GM18505 (cell line): ENCODE measurements around the gene USP20.
"Not testable (repeated sequence)": the region's sequence is repeated elsewhere in the genome, so short reads cannot be mapped to it uniquely, and the experiment has no call there.

Source experiments
- ATAC-seq: cut with Tn5 transposase; IDR thresholded peaks from one replicate; pipeline ENCODE4 v1.9.1; 2021; ENCODE audit not compliant: unreplicated experiment
- POLR2A ChIP-seq: IDR thresholded peaks from 4 replicates; pipeline ENCODE4 v1.6.1; 2011; ENCODE audit warnings: borderline replicate concordance; ENCODE audit not compliant: insufficient read depth, insufficient read length; ENCODE audit errors: extremely low read depth

The USP20 gene

DNA sequence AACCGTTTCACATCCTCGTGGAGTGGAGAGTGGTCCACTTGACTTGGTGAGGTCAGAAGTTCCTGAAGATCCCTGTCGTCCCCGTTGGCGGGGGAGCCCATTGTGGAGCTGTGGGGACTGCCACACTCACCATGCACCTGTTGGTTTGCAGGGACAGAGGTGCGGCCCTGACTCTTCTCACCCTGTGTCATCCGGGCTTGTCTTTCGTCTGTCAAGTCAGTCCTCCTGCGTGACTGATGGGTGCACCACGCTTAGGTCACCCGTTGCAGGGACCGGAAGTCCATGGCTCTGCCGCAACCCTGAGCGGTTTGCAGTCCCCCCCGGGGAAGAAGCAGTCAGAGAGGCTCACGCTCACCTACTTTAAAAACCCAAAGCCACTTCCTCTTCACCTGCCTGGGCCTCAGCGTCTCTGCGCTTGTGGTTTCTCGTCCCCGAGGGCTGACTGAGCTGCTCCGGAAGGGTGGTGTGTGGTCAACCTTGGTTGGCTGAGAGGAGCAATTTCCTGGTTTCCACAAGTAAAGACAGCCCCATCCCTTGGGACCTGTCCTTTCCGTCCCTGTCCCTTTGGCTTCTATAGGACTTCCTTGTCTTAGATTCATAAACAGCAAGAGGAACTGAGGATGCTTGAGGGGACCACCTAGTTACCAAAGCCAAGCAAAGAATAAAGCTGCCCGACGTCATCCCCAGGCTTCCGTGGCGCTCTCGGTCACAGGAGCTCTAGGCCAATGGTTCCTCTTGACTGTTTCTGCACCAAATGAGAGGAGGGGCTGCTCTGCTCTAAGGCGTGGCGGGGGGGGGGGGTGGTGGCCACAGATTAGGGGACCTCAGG, 53.2 kb downstream of the USP20 start:
- peak; percentile 56 for ATAC-seq
- peak; percentile 72 for TF ChIP-seq POLR2A

DNA sequence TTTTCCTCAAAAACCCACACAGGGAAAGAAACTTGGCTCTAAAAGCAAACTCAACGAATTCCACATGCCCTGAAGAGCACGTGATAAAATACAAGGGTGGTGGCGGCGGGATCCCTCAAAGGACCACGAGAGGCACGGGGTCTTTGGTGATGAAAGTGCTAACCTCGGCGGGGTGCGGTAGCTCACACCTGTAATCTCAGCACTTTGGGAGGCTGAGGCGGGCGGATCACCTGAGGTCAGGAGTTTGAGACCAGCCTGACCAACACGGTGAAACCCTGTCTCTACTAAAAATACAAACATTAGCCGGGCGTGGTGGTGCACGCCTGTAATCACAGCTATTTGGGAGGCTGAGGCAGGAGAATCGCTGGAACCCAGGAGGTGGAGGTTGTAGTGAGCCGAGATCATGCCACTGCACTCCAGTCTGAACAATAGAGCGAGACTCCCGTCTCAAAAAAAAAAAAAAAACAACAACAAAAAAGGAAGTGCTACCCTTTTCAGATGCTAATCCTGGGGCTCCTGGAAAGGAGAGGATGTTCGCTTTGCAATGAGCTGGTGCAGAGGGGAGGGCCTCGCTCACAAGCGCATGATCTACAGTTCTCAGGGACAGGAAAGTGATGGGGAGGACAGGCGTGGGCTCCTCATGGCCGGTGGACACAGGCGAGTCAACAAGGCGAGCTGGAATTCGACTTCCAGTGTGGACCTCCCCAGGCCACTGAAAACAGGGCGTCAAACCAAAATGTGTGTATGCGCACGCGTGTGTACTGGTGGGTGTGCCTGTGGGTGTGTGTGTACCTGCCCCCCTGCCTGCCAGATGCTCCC, 54.1 kb downstream of the USP20 start:
- no peak for ATAC-seq
- peak; percentile 39 for TF ChIP-seq POLR2A

DNA sequence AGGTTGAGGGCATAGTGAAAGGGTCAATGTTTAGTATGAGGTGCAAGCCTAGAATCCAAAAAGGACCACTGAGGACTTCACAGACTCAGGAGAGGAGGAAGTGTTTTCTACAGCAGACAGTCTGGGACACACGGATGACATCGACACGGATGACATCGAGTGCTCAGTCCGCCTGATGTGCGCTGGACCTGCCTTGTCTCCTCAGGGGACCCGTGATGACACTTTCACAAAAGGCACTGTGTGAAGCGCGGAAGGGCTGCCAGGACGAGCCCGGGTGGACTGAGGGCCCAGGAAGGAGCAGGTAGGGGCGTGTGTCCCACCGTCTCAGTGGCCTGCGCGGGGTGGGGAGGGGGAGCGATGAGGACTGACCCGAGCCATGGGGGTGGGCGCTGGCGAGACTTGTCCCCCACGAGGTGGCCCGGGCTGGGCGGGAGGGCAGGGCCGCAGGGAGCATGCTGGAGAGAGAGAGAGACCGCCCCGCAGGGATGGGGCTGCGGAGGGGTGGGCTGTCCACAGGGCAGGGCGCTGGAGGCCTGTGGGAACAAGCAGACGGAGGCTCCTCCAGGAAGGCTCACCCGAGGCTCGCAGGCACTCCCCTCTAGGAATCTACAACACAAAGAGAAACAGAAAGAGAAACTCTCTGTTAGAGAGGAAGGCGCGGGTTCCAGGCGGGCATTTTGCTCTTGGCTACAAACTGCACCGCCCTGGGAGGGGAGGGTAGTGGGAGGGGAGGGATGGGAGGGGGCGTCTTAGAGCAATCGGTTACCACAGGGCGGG, 54.9 kb downstream of the USP20 start:
- no peak for ATAC-seq
- no peak for TF ChIP-seq POLR2A

DNA sequence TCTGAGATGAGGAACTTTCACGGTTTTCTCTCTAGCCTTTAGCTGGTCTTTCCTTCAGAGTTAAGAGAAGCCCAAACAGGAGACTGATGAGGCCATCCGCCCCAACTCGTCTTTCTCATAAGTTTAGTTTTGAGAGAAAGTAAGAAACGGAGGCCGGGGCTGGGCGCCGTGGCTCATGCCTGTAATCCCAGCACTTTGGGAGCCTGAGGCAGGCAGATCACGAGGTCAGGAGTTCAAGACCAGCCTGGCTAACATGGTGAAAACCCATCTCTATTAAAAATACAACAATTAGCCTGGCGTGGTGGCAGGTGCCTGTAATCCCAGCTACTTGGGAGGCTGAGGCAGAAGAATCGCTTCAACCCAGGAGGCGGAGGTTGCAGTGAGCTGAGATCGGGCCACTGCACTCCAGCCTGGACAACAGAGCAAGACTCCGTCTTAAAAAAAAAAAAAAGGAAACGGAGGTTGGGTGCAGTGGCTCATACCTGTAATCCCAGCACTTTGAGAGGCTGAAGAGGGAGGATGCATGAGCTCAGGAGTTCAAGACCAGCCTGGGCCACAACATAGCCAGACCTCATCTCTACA, 55.6 kb downstream of the USP20 start:
- ATAC-seq: not testable (repeated sequence)

DNA sequence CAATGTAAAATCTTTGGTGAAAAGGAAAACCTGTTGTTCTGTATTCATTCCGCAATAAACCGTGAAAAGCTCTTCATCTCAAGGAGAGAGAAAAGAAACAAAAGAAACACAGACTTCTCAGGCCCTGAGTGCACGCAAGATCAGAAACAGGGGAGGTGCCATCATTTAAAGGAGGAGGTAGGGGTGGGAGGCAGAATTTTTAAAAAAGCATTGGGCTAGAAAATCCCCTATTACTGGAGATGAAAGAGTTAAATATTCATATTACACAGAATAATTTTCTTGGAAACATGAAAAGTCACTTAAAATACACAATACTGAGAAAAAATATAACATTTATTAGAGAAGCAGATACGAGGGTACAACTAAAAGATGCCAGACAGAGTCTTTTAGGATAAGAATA, 56.3 kb downstream of the USP20 start:
- ATAC-seq: no peak
- TF ChIP-seq POLR2A: no peak

DNA sequence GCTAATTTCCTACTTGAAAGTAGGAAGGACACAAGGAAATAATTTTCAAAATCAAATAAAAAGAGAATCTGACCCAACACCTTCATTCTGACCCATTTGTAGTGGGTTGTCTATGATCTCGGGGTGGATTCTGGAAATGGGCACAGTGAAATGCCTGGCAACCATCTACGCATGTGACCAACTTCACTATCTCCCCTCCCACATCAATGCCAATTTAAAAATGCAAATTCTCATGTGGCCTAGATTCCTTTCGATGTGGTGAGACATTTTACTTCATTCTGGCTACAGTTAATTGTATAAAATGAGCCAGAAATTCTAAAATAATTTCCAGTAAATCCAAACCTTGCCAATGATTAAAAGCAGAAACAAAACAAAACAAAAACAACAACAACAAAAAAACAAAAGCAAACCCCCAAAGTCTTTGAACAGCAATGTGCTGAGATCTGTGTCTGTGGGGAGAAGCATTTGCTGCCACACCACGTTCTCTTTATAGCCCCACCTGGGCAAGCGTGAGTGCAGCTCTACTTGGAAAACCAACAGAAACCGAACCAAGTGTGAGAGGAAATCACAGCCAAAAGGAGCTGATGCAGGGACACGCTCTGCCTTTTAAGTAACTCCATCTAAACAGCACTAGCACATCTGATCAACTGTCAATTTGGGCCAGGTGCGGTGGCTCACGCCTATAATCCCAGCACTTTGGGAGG, 59.0 kb downstream of the USP20 start:
- no peak for ATAC-seq

DNA sequence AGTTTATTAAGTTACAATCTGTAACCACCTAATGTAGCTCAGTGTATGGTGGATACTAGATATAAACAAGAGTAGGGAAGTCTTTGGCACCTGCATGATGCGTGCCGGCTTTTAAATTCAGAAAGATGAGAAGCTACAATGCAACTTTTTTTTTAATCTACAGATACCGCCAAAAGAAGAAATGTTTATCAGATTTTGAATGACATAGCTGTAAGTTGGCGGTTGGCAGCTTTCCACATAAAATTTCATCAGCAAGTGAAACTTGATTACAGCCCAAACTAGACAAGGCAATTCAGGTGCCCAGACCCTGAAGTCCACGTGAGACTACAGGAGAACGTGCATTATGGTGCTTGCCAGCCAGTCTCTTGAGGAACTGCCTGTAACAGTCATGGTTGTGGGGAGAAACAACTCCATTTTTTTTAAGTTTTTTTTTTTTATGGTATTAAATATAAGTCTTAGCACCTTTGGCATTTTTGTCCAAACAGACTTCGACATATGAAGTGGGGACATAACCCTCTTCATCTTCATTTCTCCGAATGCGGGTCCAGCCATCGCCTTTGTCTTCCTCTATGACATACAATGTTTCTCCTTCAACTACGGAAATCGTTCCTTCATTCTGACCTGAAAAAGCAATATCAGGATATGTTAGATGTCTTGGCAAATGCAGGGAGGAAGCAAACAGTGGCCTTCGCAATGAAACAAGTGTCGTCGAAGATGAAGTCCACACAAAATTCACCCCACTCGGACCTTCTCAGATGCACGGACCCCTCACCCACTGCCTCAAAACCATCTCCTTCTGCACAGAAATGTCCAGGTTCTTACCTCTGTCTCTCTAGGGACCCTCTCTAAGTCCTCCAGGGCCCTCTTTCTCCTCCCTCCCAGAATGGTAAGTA, 60.4 kb downstream of the USP20 start:
- no peak for TF ChIP-seq POLR2A
- no peak for ATAC-seq

More for the DNA sequence above, 59.0 kb downstream of the USP20 start:
- TF ChIP-seq POLR2A: no peak

DNA sequence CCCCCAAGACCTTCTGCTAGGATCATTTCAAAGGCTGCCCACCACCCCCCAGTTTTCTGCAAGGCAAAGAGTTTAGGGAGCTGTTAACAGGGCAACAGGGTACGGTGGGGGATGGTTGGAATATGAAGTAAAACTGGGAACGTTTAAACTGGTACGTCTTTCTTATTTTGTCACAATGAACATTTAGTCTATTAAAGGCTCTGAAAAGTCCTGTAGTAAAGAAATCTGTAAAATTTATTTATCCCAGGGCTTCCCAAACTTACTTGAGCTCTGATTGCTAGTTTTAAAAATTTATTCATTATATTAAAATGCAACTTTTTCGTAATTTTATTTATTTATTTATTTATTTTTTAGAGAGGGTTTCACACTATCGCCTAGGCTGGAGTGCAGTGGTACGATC, 62.0 kb downstream of the USP20 start:
- TF ChIP-seq POLR2A: no peak
- ATAC-seq: no peak

DNA sequence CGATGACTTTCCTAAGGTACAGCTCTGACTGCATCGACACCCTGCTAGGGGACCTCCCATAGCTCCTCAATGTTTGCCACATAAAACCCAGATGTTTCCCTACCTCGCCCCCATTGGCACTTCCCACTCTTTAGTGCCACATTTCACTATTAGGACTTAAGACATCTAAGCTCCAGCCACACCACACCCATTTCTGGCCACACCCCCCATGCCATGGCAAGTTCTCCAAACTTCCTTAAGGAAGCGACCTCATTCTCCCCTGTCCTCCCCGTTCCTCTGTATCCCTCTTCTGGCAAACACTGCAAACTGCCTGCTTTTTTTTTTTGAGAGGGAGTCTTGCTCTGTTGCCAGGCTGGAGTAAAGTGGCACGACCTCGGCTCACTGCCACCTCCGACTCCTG, 62.9 kb downstream of the USP20 start:
- no peak for ATAC-seq
- TF ChIP-seq POLR2A: no peak

DNA sequence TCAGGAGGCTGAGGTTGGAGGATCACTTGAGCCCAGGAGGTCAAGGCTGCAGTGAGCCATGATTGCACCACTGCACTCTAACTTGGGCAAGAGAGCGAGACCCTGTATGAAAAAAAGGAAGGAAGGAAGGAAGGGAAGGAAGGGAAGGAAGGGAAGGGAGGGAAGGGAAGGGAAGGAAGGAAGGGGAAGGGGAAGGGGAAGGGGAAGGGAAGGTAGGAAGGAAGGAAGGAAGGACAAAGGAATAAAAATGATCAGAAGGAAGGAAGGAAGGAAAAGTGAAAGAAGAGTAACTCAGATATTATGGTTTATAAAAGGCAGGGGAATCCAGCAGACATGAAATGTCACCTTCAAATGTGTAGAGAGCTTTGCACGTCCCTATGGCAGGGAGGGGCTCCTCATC, 64.4 kb downstream of the USP20 start:
- no peak for TF ChIP-seq POLR2A
- no peak for ATAC-seq

DNA sequence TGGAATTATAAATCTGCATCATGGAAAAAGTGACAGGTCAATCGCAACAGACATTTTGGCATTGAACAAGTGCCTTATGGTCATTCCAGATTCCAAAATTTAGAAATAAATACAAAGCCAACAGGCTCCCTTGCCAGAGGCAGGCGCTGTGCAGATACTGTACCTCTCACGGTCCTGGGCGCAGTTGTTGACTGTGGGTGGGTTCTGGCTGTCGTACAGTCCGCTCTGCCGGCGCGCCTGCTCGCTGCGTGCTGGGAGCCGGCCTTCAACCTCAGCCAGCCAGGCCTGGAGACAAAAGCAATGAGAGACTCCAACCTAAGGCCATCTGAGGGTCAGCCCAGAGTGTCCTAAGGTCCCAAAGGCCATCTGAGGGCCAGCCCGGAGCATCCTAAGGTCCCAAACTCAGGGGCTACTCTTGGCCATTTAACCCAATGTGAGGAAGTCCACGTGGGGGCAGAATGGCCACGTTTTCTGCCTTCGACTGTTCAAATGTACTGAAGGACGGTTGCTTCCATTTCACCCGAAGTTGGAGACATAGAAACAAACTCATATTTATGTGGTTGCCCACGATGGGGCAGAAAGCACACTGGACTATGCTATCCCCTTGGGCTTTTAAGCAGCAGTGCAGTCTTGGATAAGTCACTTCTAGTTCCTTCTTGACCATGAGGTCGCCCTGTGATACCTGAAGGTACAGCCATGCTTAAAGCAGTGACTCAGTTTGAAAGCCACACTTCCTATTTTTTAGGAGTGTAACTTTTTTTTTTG, 65.2 kb downstream of the USP20 start:
- TF ChIP-seq POLR2A: no peak
- no peak for ATAC-seq
